Loucy (cell line): ENCODE measurements around the gene TOP3B.
A peak's percentile ranks its signal among the peaks of the same experiment; 100 is the strongest.

Experiments used
- H2AFZ ChIP-seq: fragments of 200-600 bp; sonication (generic); 2 replicates; pipeline ENCODE4 v1.6.0; 2016; ENCODE audit warnings: antibody characterized with exemption, mild to moderate bottlenecking, low read length, moderate library complexity
- H3F3A ChIP-seq: fragments of 200-600 bp; 2 replicates; pipeline ENCODE4 v1.6.0; 2016; ENCODE audit warnings: antibody characterized with exemption, low read depth, mild to moderate bottlenecking
- H3K27me3 ChIP-seq: fragments of 200-600 bp; sonication (generic); 2 replicates; pipeline ENCODE4 v1.6.1; 2014; ENCODE audit warnings: low read length, mild to moderate bottlenecking; ENCODE audit not compliant: insufficient read depth, poor library complexity, severe bottlenecking
- H3K36me3 ChIP-seq: fragments of 200-600 bp; sonication (generic); 2 replicates; pipeline ENCODE4 v1.6.1; 2016; ENCODE audit warnings: low read length; ENCODE audit not compliant: insufficient read depth
- H3K4me1 ChIP-seq: fragments of 200-600 bp; sonication (generic); 2 replicates; pipeline ENCODE4 v1.5.1; 2014; ENCODE audit warnings: low read length, mild to moderate bottlenecking; ENCODE audit not compliant: insufficient read depth, poor library complexity, severe bottlenecking
- H3K4me2 ChIP-seq: fragments of 200-600 bp; sonication (generic); 2 replicates; pipeline ENCODE4 v1.6.0; 2014; ENCODE audit warnings: antibody characterized with exemption, low read length, low read depth, mild to moderate bottlenecking; ENCODE audit not compliant: poor library complexity, severe bottlenecking
- H3K4me3 ChIP-seq: fragments of 200-600 bp; sonication (generic); 2 replicates; pipeline ENCODE4 v1.5.1; 2014; ENCODE audit warnings: low read length, mild to moderate bottlenecking, mixed read lengths; ENCODE audit not compliant: poor library complexity, severe bottlenecking
- H3K79me2 ChIP-seq: fragments of 200-600 bp; sonication (generic); 2 replicates; pipeline ENCODE4 v1.6.1; 2014; ENCODE audit warnings: low read length; ENCODE audit not compliant: insufficient read depth
- H3K9ac ChIP-seq: fragments of 200-600 bp; sonication (generic); 2 replicates; pipeline ENCODE4 v1.6.0; 2014; ENCODE audit warnings: mild to moderate bottlenecking, low read depth, low read length, moderate library complexity; ENCODE audit not compliant: poor library complexity, severe bottlenecking
- H3K9me2 ChIP-seq: fragments of 200-600 bp; sonication (generic); replicated peaks from 2 replicates; pipeline ENCODE4 v1.6.1; 2016; ENCODE audit warnings: low read depth, low read length, mixed read lengths
- H3K9me3 ChIP-seq: fragments of 200-600 bp; sonication (generic); 2 replicates; pipeline ENCODE4 v1.6.1; 2014; ENCODE audit warnings: mild to moderate bottlenecking, antibody characterized with exemption, low read length, low read depth; ENCODE audit not compliant: insufficient read depth
- H4K20me1 ChIP-seq: fragments of 200-600 bp; sonication (generic); 2 replicates; pipeline ENCODE4 v1.6.0; 2014; ENCODE audit warnings: antibody characterized with exemption, low read length, mild to moderate bottlenecking; ENCODE audit not compliant: insufficient read depth, poor library complexity, severe bottlenecking
- CTCF ChIP-seq: fragments of 200-600 bp; sonication (generic); conservative IDR thresholded peaks from 2 replicates; pipeline ENCODE4 v1.5.1; 2014; ENCODE audit warnings: mild to moderate bottlenecking, antibody characterized with exemption, low read length
- EZH2phosphoT487 ChIP-seq: fragments of 200-600 bp; IDR thresholded peaks from 2 replicates; pipeline ENCODE4 v1.6.1; 2018; ENCODE audit warnings: antibody characterized with exemption, mild to moderate bottlenecking, moderate library complexity, borderline replicate concordance

TOP3B gene

DNA sequence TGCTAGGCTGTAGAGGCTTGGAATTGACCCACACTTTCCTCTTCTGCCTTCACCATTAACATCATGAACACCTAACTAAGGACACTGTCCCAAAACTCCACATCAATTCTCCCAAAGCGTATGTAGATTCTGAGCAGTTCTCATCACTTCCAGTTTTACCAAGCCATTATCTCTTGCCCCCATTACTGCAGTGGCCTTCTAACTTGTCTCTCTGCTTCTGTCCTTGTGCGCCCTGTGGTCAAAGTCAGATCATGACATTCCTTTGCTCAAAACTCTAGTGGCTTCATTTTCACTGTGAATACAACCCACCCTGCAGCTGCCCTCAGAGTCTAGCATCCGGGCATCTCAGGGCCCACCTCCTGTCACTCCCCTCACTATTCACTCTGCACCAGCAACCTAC, 13.1 kb upstream of the TOP3B start:
- Histone ChIP-seq H3K27me3 (no peaks in the 10 kb centered on the region), H3K9me3 (no peaks in the 10 kb centered on the region), H3K9me2 (no peaks in the 10 kb centered on the region), H3K9ac (no peak overlapping the region), H3K36me3 (no peaks in the 10 kb centered on the region), H3K4me3 (no peak overlapping the region), H2AFZ (no peak overlapping the region), H3K4me1 (no peaks in the 10 kb centered on the region), H3K79me2 (no peaks in the 10 kb centered on the region), H3F3A (no peaks in the 10 kb centered on the region), H3K4me2 (no peak overlapping the region), H4K20me1 (no peaks in the 10 kb centered on the region)
- TF ChIP-seq EZH2phosphoT487 (no peak), CTCF (no peak)

GRCh38 chr22:21994881-21995444, 12.4 kb upstream of the TOP3B start:
- no peak overlapping the region for H3K4me3 ChIP-seq
- no peak overlapping the region for H3K4me2 ChIP-seq
- no peaks in the 10 kb centered on the region for H3K4me1 ChIP-seq
- no peaks in the 10 kb centered on the region for H3K9me3 ChIP-seq
- no peaks in the 10 kb centered on the region for H3K79me2 ChIP-seq
- no peaks in the 10 kb centered on the region for H3K9me2 ChIP-seq
- H3K36me3 ChIP-seq = no peaks in the 10 kb centered on the region
- no peak overlapping the region for H3K9ac ChIP-seq
- H3F3A ChIP-seq = no peaks in the 10 kb centered on the region
- H4K20me1 ChIP-seq = no peaks in the 10 kb centered on the region
- TF ChIP-seq EZH2phosphoT487 (no peak), CTCF (no peak)
- no peaks in the 10 kb centered on the region for H3K27me3 ChIP-seq
- no peak overlapping the region for H2AFZ ChIP-seq

DNA sequence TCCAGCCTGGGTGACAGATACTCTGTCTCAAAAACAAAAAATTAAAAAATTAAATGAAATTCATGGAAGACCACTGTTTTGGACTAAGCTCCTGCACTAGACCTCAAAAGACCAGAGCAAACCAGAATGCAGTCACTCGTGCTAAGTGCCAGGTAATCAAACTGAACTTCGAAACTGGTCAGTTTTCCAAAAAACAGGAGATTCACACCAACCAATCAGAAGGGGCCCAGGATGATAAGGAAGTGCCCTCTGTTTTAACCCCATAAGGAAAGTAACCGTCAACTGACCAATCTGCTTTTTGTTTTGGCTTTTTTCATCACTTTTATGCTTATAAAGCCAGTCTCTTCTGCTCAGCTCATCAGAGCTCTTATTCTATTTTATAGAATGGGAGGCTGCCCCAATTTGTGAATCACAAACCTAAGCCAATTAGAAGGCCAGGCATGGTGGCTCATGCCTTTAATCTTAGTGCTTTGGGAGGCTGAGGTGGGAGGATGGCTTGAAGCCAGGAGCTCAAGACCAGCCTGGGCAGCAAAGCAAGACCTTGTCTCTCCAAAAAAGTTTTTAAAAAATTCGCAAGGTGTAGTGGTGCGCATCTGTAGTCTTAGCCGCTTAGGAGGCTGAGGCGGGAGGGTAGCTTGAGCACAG, 10.1 kb upstream of the TOP3B start:
- H3K27me3 ChIP-seq = no peaks in the 10 kb centered on the region
- H2AFZ ChIP-seq = 0 out of 2 replicates have a peak overlapping the region, but pooled peaks have one; percentile 21
- no peak for TF ChIP-seq EZH2phosphoT487
- TF ChIP-seq CTCF = no peak
- no peaks in the 10 kb centered on the region for H3F3A ChIP-seq
- no peak overlapping the region for H3K4me2 ChIP-seq
- no peaks in the 10 kb centered on the region for H4K20me1 ChIP-seq
- no peaks in the 10 kb centered on the region for H3K9me2 ChIP-seq
- H3K4me3 ChIP-seq = no peak overlapping the region
- H3K36me3 ChIP-seq = no peaks in the 10 kb centered on the region
- H3K9me3 ChIP-seq = no peaks in the 10 kb centered on the region
- H3K79me2 ChIP-seq = no peaks in the 10 kb centered on the region
- no peaks in the 10 kb centered on the region for H3K4me1 ChIP-seq
- no peak overlapping the region for H3K9ac ChIP-seq
